ENCODE measurements around the gene PHTF2. TPM values are rescaled to one million over a fixed set of nuclear protein-coding genes. Genes with fewer than 3 reads are reported as not detected.
"Not testable (repeated sequence)": the region's sequence is repeated elsewhere in the genome, so short reads cannot be mapped to it uniquely, and the experiment has no call there.

PHTF2 gene
- total and polyA plus RNA-seq, 9 donors: 7.0 to 22.2 (median 12.7) TPM

DNA sequence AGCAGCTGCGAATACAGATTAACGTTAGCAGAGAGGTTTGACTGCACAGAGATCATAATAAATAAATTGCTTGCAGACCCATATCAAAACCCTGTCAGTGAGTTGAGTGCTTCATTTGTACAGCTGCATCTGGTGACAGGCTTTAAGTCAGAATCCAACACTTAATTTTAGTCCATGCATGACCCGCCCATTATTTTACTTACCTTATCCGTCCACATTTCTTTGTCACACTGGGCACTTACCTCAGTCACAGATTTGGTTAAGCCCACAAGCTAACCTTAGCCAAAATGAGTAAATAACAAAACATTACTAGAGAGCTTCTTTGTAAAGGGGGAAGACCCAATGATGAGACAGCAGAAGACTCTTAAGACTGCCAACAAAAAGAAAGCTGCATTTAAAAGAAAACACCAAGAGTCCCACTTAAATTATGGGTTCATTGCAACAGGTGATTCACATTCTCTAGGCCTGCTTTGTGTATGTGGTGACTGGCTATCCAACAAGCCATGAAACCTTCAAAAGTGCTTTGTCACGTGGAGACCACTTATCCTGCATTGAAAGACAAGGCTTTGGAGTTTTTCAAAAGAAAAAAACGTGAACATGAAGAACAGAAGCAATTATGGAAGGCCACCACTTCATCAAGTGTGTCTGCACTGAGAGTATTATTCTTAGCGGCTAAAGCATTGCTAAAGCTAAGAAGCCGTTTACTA, 32.2 kb downstream of the PHTF2 start:
- H3K27me3 ChIP-seq: no peaks in the 10 kb centered on the region
- intact Hi-C loops (cut with DNase I): no loop called here
- TF ChIP-seq, protein P1, sequence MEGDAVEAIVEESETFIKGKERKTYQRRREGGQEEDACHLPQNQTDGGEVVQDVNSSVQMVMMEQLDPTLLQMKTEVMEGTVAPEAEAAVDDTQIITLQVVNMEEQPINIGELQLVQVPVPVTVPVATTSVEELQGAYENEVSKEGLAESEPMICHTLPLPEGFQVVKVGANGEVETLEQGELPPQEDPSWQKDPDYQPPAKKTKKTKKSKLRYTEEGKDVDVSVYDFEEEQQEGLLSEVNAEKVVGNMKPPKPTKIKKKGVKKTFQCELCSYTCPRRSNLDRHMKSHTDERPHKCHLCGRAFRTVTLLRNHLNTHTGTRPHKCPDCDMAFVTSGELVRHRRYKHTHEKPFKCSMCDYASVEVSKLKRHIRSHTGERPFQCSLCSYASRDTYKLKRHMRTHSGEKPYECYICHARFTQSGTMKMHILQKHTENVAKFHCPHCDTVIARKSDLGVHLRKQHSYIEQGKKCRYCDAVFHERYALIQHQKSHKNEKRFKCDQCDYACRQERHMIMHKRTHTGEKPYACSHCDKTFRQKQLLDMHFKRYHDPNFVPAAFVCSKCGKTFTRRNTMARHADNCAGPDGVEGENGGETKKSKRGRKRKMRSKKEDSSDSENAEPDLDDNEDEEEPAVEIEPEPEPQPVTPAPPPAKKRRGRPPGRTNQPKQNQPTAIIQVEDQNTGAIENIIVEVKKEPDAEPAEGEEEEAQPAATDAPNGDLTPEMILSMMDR (IDR thresholded peaks at IDR 0.05): no peak
- TF ChIP-seq POLR2A (IDR thresholded peaks at IDR 0.05) (no peak), EP300 (IDR thresholded peaks at IDR 0.05) (no peak)
- no peak overlapping the region for H3K27ac ChIP-seq
- H3K4me3 ChIP-seq: no peak overlapping the region
- no peak for DNase-seq
- no peaks in the 10 kb centered on the region for H3K4me1 ChIP-seq (ENCODE audit: insufficient read depth)
- H3K9me3 ChIP-seq: peaks cover 0 to 3% of the 10 kb centered on the region in 2 donors
- 92 to 94% (median 94%) methylated on average over 8 of the region's 8 CpGs for WGBS, 3 donors
- no peaks in the 10 kb centered on the region for H3K36me3 ChIP-seq

DNA sequence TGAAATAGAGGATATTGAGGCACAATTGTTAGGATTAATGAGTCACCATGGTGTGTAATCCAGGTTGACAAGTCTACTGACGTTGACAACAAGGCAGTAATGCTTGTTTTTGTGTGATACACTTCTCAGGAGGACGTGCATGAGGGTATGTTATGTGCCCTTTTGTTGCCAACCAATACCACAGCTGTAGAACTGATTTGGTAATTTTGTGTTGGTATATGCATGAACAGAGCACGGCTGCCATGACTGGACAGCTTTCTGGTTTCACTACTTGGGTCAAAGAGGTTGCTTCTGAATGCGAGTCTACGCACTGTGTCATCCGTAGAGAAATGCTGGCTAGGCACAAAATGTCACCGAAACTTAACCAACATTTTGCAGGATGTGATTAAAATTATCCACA, 32.9 kb downstream of the PHTF2 start:
- DNase-seq: no peak
- 96 to 98% (median 97%) methylated on average over 7 of the region's 7 CpGs for WGBS, 3 donors
- intact Hi-C loops (cut with DNase I): no loop called here
- H3K27me3 ChIP-seq: no peaks in the 10 kb centered on the region
- peaks cover 0 to 3% of the 10 kb centered on the region in 2 donors for H3K9me3 ChIP-seq
- no peaks in the 10 kb centered on the region for H3K4me1 ChIP-seq (ENCODE audit: insufficient read depth)
- no peak for TF ChIP-seq EP300 (IDR thresholded peaks at IDR 0.05)
- no peak for TF ChIP-seq POLR2A (IDR thresholded peaks at IDR 0.05)
- TF ChIP-seq, protein P1 (IDR thresholded peaks at IDR 0.05): no peak
- no peaks in the 10 kb centered on the region for H3K36me3 ChIP-seq
- H3K4me3 ChIP-seq: no peak overlapping the region
- H3K27ac ChIP-seq: no peak overlapping the region

GRCh38 chr7:77831953-77832352, 33.4 kb downstream of the PHTF2 start:
- H3K4me3 ChIP-seq: no peak overlapping the region
- TF ChIP-seq POLR2A (IDR thresholded peaks at IDR 0.05) (no peak), EP300 (IDR thresholded peaks at IDR 0.05) (no peak)
- TF ChIP-seq, protein P1 (IDR thresholded peaks at IDR 0.05): no peak
- H3K27ac ChIP-seq: no peak overlapping the region
- no peaks in the 10 kb centered on the region for H3K27me3 ChIP-seq
- no peaks in the 10 kb centered on the region for H3K4me1 ChIP-seq (ENCODE audit: insufficient read depth)
- no peaks in the 10 kb centered on the region for H3K36me3 ChIP-seq
- WGBS, 3 donors: 84 to 98% (median 90%) methylated on average over 1 of the region's 1 CpG
- peaks cover 0 to 3% of the 10 kb centered on the region in 2 donors for H3K9me3 ChIP-seq
- DNase-seq: no peak
- intact Hi-C loops (cut with DNase I): no loop called here

GRCh38 chr7:77833136-77833535, 34.6 kb downstream of the PHTF2 start:
- TF ChIP-seq, protein P1 (IDR thresholded peaks at IDR 0.05): no peak
- TF ChIP-seq POLR2A (IDR thresholded peaks at IDR 0.05): no peak
- TF ChIP-seq EP300 (IDR thresholded peaks at IDR 0.05): no peak
- Histone ChIP-seq H3K27me3 (no peaks in the 10 kb centered on the region), H3K4me3 (no peak overlapping the region), H3K27ac (no peak overlapping the region), H3K9me3 (no peaks in the 10 kb centered on the region), H3K36me3 (no peaks in the 10 kb centered on the region), H3K4me1 (ENCODE audit: insufficient read depth) (no peaks in the 10 kb centered on the region)
- DNase-seq: no peak
- intact Hi-C loops (cut with DNase I): no loop called here
- WGBS, 3 donors: 89 to 95% (median 90%) methylated on average over 1 of the region's 1 CpG

DNA sequence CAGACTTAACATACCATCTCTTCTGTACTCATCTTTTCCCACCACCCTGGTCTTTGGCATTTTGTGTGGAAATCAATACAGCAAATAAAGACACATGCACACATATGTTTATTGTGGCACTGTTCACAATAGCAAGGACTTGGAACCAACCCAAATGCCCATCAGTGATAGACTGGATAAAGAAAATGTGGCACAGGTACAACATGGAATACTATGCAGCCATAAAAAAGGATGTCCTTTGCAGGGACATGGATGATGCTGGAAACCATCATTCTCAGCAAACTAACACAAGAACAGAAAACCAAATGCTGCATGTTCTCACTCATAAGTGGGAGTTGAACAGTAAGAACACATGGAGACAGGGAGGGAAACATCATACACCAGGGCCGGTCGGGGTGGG, 37.9 kb downstream of the PHTF2 start:
- H3K27me3 ChIP-seq; DNase-seq; intact Hi-C loops (cut with DNase I); H3K27ac ChIP-seq; H3K9me3 ChIP-seq; H3K4me3 ChIP-seq; H3K4me1 ChIP-seq (ENCODE audit: insufficient read depth); H3K36me3 ChIP-seq: not testable (repeated sequence)
- WGBS, 3 donors: 88 to 95% (median 95%) methylated on average over 2 of the region's 2 CpGs

Data from ovary (tissue), 9 donors.